Peyer's patch (tissue), 4 donors: ENCODE results near the gene SULF2. TPM values are rescaled to one million over a fixed set of nuclear protein-coding genes. Genes with fewer than 3 reads are reported as not detected.
A peak's percentile ranks its signal among the peaks of the same experiment; 100 is the strongest.
"Not testable (repeated sequence)": the region's sequence is repeated elsewhere in the genome, so short reads cannot be mapped to it uniquely, and the experiment has no call there.

Experiments used
- DNase-seq, 3 donors: peaks; one replicate each; pipeline ENCODE4 v3.0.0-alpha.2; 2017 to 2019
- H3K27ac ChIP-seq, 4 donors: fragments of 200-600 bp; sonication (generic); one replicate each; pipeline ENCODE4 v1.5.1; 2016 to 2019
- H3K27me3 ChIP-seq, 2 donors: fragments of 200-600 bp; sonication (generic); one replicate each; pipeline ENCODE4 v1.5.1; 2019
- H3K36me3 ChIP-seq, 3 donors: fragments of 200-600 bp; sonication (generic); one replicate each; pipeline ENCODE4 v1.5.1; 2016 to 2019
- H3K4me1 ChIP-seq, 4 donors: fragments of 200-600 bp; sonication (generic); one replicate each; pipeline ENCODE4 v1.5.1; 2016 to 2019
- H3K4me3 ChIP-seq, 4 donors: fragments of 200-600 bp; sonication (generic); 1 replicate in 3 of 4; 2 replicates in 1 of 4; pipeline ENCODE4 v1.5.1; 2016 to 2019; ENCODE audit warnings: mild to moderate bottlenecking in 1 of 4
- H3K9me3 ChIP-seq, 4 donors: fragments of 200-600 bp; sonication (generic); one replicate each; pipeline ENCODE4 v1.5.1; 2016 to 2019; ENCODE audit warnings: mild to moderate bottlenecking in 1 of 4
- POLR2A ChIP-seq, 2 donors: fragments of 450-650 bp; IDR thresholded peaks; one replicate each; pipeline ENCODE4 v1.5.1; 2017; ENCODE audit warnings: antibody characterized with exemption in 2 of 2, mild to moderate bottlenecking in 2 of 2, moderate library complexity in 2 of 2
- total RNA-seq, 4 donors: library from RNA; depleted of rRNA; stranded (reverse); fragments of >200 nt; gene quantifications; one replicate each; pipeline ENCODE4 v1.1.0, GENCODE V29; 2016
- TF ChIP-seq, protein P1 (sequence below), 6 experiments: fragments of 450-650 bp in 4 of 6; fragments of 200-600 bp in 2 of 6; sonication (generic) in 1 of 6; IDR thresholded peaks; one replicate each; pipeline ENCODE4 v1.5.1; 2017 to 2019; ENCODE audit warnings: antibody characterized with exemption in 6 of 6, mild to moderate bottlenecking in 3 of 6, moderate library complexity in 1 of 6

Gene SULF2
- total RNA-seq, 4 donors from 2014 or later, result 32.4 to 168 (median 52.5) TPM

DNA sequence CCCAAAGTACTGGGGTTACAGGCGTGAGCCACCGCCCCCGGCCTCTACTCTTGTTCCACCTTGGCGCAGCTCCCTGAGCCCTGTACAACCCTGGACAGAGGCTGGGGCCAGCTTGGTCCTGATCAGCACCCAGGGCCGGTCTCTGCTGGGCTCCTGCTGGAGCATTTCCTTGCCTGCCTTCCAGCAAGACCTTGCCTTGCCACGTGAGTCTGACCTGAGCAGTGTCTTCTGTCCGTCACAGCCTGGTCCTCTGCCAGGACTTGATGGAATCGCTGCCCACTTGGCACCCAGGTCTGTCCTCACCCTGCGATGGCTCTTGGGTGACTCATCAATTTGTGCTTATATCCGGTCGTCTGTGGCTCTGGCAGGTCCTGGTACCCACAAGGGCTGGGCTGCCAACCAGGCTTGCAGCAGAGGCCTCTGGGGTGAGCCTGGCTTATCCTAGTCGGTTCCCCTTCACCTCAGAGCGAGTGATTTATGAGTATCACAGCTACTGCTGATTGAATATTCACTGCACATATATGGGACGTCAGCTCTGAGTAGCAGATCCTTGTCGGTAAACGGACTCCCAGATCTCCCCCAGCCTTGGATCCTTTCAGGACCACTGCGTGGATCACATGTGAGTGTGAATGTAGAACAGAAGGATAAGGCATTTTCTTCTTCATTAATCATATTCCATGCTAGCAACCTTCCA, 10.1 kb upstream of the SULF2 start:
- Histone ChIP-seq H3K27me3 (no peaks in the 10 kb centered on the region), H3K27ac (no peak overlapping the region), H3K4me1 (peaks cover 0 to 5% (median 0%) of the 10 kb centered on the region in 4 donors), H3K9me3 (no peaks in the 10 kb centered on the region), H3K36me3 (no peaks in the 10 kb centered on the region), H3K4me3 (no peak overlapping the region)
- TF ChIP-seq POLR2A (IDR thresholded peaks at IDR 0.05), result no peak
- TF ChIP-seq, protein P1, sequence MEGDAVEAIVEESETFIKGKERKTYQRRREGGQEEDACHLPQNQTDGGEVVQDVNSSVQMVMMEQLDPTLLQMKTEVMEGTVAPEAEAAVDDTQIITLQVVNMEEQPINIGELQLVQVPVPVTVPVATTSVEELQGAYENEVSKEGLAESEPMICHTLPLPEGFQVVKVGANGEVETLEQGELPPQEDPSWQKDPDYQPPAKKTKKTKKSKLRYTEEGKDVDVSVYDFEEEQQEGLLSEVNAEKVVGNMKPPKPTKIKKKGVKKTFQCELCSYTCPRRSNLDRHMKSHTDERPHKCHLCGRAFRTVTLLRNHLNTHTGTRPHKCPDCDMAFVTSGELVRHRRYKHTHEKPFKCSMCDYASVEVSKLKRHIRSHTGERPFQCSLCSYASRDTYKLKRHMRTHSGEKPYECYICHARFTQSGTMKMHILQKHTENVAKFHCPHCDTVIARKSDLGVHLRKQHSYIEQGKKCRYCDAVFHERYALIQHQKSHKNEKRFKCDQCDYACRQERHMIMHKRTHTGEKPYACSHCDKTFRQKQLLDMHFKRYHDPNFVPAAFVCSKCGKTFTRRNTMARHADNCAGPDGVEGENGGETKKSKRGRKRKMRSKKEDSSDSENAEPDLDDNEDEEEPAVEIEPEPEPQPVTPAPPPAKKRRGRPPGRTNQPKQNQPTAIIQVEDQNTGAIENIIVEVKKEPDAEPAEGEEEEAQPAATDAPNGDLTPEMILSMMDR (IDR thresholded peaks at IDR 0.05), result no peak
- DNase-seq, result no peak

DNA sequence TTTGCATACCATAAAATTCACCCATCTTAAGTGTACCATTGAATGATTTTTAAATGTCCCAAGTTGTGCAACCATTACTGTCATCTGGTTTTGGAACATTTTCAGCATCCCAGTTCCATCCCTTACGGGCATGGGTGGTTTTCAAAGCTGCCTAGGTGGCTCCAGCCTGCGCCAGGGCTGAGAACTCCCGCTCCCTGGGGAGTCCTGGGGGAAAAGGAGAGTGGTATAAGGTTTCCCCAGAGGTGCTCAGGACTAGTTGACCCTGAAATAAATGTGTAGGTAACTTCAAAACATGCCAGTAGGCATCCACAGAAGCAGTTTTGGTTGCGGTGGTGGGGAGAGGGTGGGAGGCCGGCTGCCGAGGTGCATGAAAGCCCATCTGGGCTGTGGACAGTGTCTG, 9.0 kb upstream of the SULF2 start:
- not testable (repeated sequence) for H3K27me3 ChIP-seq, H3K4me3 ChIP-seq, H3K9me3 ChIP-seq, H3K27ac ChIP-seq, H3K4me1 ChIP-seq, DNase-seq, H3K36me3 ChIP-seq

DNA sequence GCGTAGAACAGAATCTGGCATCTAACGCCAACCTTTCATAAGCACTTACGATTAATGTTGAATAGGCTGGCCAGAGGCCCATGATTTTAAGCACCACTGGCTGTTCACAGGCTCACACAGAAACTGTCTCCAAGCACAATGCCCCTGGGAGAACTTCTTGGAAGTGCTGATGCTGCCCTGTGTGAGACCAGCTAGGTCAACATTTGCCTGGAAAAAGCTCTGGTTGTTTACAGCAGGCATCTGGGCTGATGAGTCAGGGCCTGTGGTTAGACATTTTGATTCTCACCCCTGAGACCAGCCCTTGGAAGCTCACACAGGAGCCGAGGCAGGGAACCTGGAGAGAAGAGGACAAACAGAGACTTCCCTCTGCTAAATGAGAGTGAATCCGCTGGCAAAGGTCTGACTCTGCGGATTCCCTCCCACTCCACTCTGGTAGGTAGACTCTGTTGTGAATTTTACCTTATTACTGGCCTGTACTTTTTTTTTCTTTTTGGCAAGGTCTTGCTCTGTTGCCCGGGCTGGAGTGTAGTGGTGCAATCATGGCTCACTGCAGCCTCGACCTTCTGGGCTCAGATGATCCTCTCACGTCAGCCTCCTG, 6.8 kb upstream of the SULF2 start:
- no peaks in the 10 kb centered on the region for H3K9me3 ChIP-seq
- peak in 1 of 3 donors; percentile 62 for DNase-seq
- no peak for TF ChIP-seq POLR2A (IDR thresholded peaks at IDR 0.05)
- TF ChIP-seq, protein P1 (IDR thresholded peaks at IDR 0.05), result no peak
- peaks cover 0 to 6% (median 0%) of the 10 kb centered on the region in 4 donors for H3K4me1 ChIP-seq
- H3K36me3 ChIP-seq, result no peaks in the 10 kb centered on the region
- no peak overlapping the region for H3K4me3 ChIP-seq
- H3K27ac ChIP-seq, result peak overlapping the region in 3 of 4 donors; percentile 14 to 71 (median 39)
- no peaks in the 10 kb centered on the region for H3K27me3 ChIP-seq

DNA sequence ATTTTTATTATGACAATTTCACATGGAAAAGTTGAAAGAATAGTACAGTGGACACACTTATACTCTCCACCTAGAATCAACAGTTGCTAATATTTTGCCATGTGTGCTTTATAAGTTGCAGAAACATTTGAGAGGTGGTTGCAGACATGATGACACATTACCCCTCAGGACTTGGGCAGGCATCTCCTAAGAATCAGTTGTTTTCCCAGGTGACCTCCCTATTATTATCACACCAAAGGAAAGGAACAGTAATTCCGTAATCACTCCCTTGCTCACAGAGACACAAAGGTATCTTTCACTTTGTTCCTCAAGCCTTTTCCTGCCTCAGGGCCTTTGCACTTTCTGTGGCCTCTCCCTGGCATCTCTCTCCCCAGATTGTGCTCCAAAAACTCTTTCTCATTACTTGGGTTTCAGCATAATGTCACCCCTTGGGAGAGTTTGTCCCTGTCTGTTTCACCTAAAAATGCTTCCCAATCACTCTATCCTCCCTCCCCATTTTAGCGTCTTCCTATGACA, 5.9 kb upstream of the SULF2 start:
- TF ChIP-seq, protein P1 (IDR thresholded peaks at IDR 0.05), result no peak
- no peak for TF ChIP-seq POLR2A (IDR thresholded peaks at IDR 0.05)
- H3K27ac ChIP-seq, result peak overlapping the region in 1 of 4 donors; percentile 71
- no peaks in the 10 kb centered on the region for H3K27me3 ChIP-seq
- peaks cover 0 to 16% (median 3%) of the 10 kb centered on the region in 4 donors for H3K4me1 ChIP-seq
- H3K4me3 ChIP-seq, result no peak overlapping the region
- DNase-seq, result no peak
- no peaks in the 10 kb centered on the region for H3K36me3 ChIP-seq
- H3K9me3 ChIP-seq, result no peaks in the 10 kb centered on the region

DNA sequence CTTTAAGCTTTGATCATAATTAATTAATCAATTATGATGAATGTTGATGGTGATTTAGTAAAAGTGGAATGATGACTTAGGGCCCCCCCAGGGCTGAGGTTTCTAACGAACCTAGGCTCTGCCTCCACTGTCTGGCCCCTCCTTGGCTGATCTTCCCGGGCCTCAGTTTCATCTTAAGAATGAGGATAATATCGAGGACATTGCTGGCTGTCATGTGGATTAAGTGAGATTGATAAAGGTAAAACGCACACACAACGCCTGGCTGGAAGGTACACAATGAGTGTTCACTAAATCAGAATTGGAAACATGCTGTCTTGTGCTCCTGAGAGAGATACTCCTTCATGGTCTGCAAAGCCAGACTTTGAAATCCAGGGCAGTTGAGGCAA, 5.3 kb upstream of the SULF2 start:
- Histone ChIP-seq H3K9me3 (no peaks in the 10 kb centered on the region), H3K27me3 (no peaks in the 10 kb centered on the region), H3K4me3 (no peak overlapping the region), H3K36me3 (no peaks in the 10 kb centered on the region), H3K27ac (no peak overlapping the region), H3K4me1 (peaks cover 0 to 17% (median 3%) of the 10 kb centered on the region in 4 donors)
- TF ChIP-seq POLR2A (IDR thresholded peaks at IDR 0.05), result no peak
- TF ChIP-seq, protein P1 (IDR thresholded peaks at IDR 0.05), result no peak
- no peak for DNase-seq
